GM12878 (cell line): ENCODE data around the gene POU4F3. TPM values are rescaled to one million over a fixed set of nuclear protein-coding genes. Genes with fewer than 3 reads are reported as not detected.

Source experiments
- ATAC-seq: fragments of 200-7000 bp; cut with Tn5 transposase; 3 replicates; pipeline ENCODE4 v1.9.1; 2020; ENCODE audit warnings: mild to moderate bottlenecking, moderate library complexity
- BruUV-seq: library from RNA; stranded (reverse); fragments of 400-500 nt; replicated peaks from 2 replicates; lab custom pipeline; 2021; lab: Mats Ljungman, UMichigan
- CTCF ChIA-PET: fragments of 300-600 bp; sonication (Branson Sonifier 250); formaldehyde crosslinking; extraction: SDS; loops from one replicate; lab custom pipeline; 2021; ENCODE audit warnings: inconsistent platforms; lab: Yijun Ruan, JAX
- POLR2A ChIA-PET: fragments of 350-600 bp; formaldehyde crosslinking; extraction: SDS; loops from one replicate; lab custom pipeline; 2021; ENCODE audit warnings: inconsistent platforms; lab: Charles Lee
- RAD21 ChIA-PET: fragments of 300-600 bp; sonication (Branson Sonifier 250); formaldehyde crosslinking; loops from one replicate; lab custom pipeline; 2023; ENCODE audit warnings: antibody characterized with exemption; ENCODE audit not compliant: unreplicated experiment; lab: Charles Lee
- SMC1A ChIA-PET: fragments of 300-600 bp; sonication (Branson Sonifier 250); formaldehyde crosslinking; loops from one replicate; lab custom pipeline; 2023; ENCODE audit not compliant: unreplicated experiment, uncharacterized antibody; lab: Charles Lee
- DNase-seq: peaks from one replicate; pipeline ENCODE4 v3.0.0-alpha.2; 2011; ENCODE audit warnings: low read depth, low spot score
- FAIRE-seq: peaks from 3 replicates; lab custom pipeline; 2011; peaks lifted over from hg19 to GRCh38; lab: Jason Lieb, UNC
- H2AFZ ChIP-seq: 2 replicates; pipeline ENCODE4 v1.6.0; 2011; ENCODE audit warnings: low read depth, low read length, control low read depth; ENCODE audit not compliant: control insufficient read depth
- H3K27ac ChIP-seq: 2 replicates; pipeline ENCODE4 v1.5.1; 2011; ENCODE audit warnings: control low read depth; ENCODE audit not compliant: control insufficient read depth, insufficient read depth
- H3K27me3 ChIP-seq, 2 experiments: replicated peaks in 1 of 2; 2 replicates each; pipeline versions ENCODE4 v1.6.0 to v1.6.1; 2011; ENCODE audit warnings: low read length in 1 of 2; ENCODE audit not compliant: control insufficient read depth in 2 of 2, insufficient read depth in 2 of 2
- H3K36me3 ChIP-seq, 2 experiments: 2 replicates each; pipeline ENCODE4 v1.5.1; 2011; ENCODE audit warnings: low read length in 1 of 2; ENCODE audit not compliant: control insufficient read depth in 2 of 2, insufficient read depth in 2 of 2
- H3K4me1 ChIP-seq: 2 replicates; pipeline ENCODE4 v1.6.1; 2011; ENCODE audit warnings: mild to moderate bottlenecking, low read length, moderate library complexity, mixed read lengths; ENCODE audit not compliant: control insufficient read depth, insufficient read depth
- H3K4me2 ChIP-seq: 2 replicates; pipeline ENCODE4 v1.6.0; 2011; ENCODE audit warnings: control low read depth; ENCODE audit not compliant: control insufficient read depth, insufficient read depth
- H3K4me3 ChIP-seq: fragments of 200-600 bp; sonication (generic); 2 replicates; pipeline ENCODE4 v1.5.1; 2016
- H3K79me2 ChIP-seq: 2 replicates; pipeline ENCODE4 v1.6.0; 2011; ENCODE audit warnings: low read length; ENCODE audit not compliant: control insufficient read depth, insufficient read depth
- H3K9ac ChIP-seq: 2 replicates; pipeline ENCODE4 v1.8.0; 2011; ENCODE audit warnings: low read length, control low read depth, mixed read lengths; ENCODE audit not compliant: control insufficient read depth, insufficient read depth
- H3K9me3 ChIP-seq: replicated peaks from 3 replicates; pipeline ENCODE4 v1.5.1; 2011; ENCODE audit warnings: mild to moderate bottlenecking, low read length; ENCODE audit not compliant: control insufficient read depth, insufficient read depth
- H4K20me1 ChIP-seq: 2 replicates; pipeline ENCODE4 v1.6.0; 2011; ENCODE audit not compliant: control insufficient read depth, insufficient read depth
- ESRRA ChIP-seq: IDR thresholded peaks from 2 replicates; pipeline ENCODE4 v1.6.1; 2012; ENCODE audit warnings: mild to moderate bottlenecking, low read length, improper control_type of control experiment
- GABPA ChIP-seq: IDR thresholded peaks from 2 replicates; pipeline ENCODE4 v1.6.1; 2014; ENCODE audit warnings: antibody characterized with exemption, low read depth, mild to moderate bottlenecking, inconsistent platforms
- PAX5 ChIP-seq: IDR thresholded peaks from 2 replicates; pipeline ENCODE4 v1.6.1; 2011; ENCODE audit warnings: low read depth, low read length, borderline replicate concordance
- POLR2AphosphoS2 ChIP-seq: IDR thresholded peaks from 2 replicates; pipeline ENCODE4 v1.6.1; 2011; ENCODE audit warnings: low read depth, mild to moderate bottlenecking, low read length, improper control_type of control experiment, moderate library complexity
- POLR2AphosphoS5 ChIP-seq: IDR thresholded peaks from 2 replicates; pipeline ENCODE4 v1.6.1; 2011; ENCODE audit warnings: mild to moderate bottlenecking, low read length, inconsistent platforms
- SIX5 ChIP-seq: IDR thresholded peaks from 2 replicates; pipeline ENCODE4 v1.6.1; 2011; ENCODE audit warnings: mild to moderate bottlenecking, low read depth, low read length, moderate library complexity; ENCODE audit not compliant: severe bottlenecking
- in situ Hi-C: fragments of 300-500 bp; cut with MboI; formaldehyde crosslinking; loops from 9 replicates; pipeline ENCODE4 v1.14.3; 2018; ENCODE audit warnings: mixed read lengths
- intact Hi-C: fragments of 100-400 bp; cut with micrococcal nuclease; formaldehyde crosslinking; loops from one replicate; pipeline ENCODE4 v1.14.2; 2022; ENCODE audit not compliant: unreplicated experiment
- polyA plus RNA-seq, 11 experiments: library from polyadenylated mRNA; depleted of rRNA in 4 of 11; unstranded in 6 of 11; stranded (reverse) in 5 of 11; fragments of >200 nt; fragmentation: Nextera tagmentation in 4 of 11; fragmentation: Illumina TruSeq in 1 of 11; extraction: Ambion mirVana in 4 of 11; extraction: Trizol in 1 of 11; gene quantifications; 1 replicate in 1 of 11; 2 replicates in 10 of 11; pipeline versions ENCODE4 v1.2.1 to v1.2.3, GENCODE V29; 2011 to 2016; ENCODE audit warnings: inconsistent platforms in 2 of 11, missing spikeins in 2 of 11, low read depth in 1 of 11
- total RNA-seq, 4 experiments: library from RNA; depleted of rRNA in 3 of 4; stranded (reverse); fragments of >200 nt in 3 of 4; fragmentation: Illumina TruSeq in 1 of 4; extraction: Trizol in 1 of 4; gene quantifications; 2 replicates each; pipeline versions ENCODE4 v1.2.1 to v1.2.3, GENCODE V29; 2013 to 2021
- TF ChIP-seq, protein P1 (sequence below): IDR thresholded peaks from 2 replicates; pipeline ENCODE4 v1.6.1; 2011; ENCODE audit warnings: borderline replicate concordance, low read depth, mild to moderate bottlenecking, moderate library complexity, mixed read lengths, low read length; ENCODE audit not compliant: insufficient read depth; ENCODE audit errors: extremely low read length
- TF ChIP-seq, protein P2 (sequence below): IDR thresholded peaks from 2 replicates; pipeline ENCODE4 v1.6.1; 2012; ENCODE audit warnings: improper control_type of control experiment, low read depth, low read length; ENCODE audit not compliant: insufficient replicate concordance
- TF ChIP-seq, protein P3 (sequence below): fragments of 450-650 bp; IDR thresholded peaks from 2 replicates; pipeline ENCODE4 v1.6.1; 2016; ENCODE audit warnings: mild to moderate bottlenecking, moderate library complexity, borderline replicate concordance
- TF ChIP-seq, protein P4 (sequence below): fragments of 450-650 bp; formaldehyde crosslinking; IDR thresholded peaks from 2 replicates; pipeline ENCODE4 v1.5.0; 2022; ENCODE audit warnings: mild to moderate bottlenecking, missing genetic modification characterization

The POU4F3 gene
- total and polyA plus RNA-seq, 10 of the 15 experiments (the other 5 are each of a cell fraction or from before 2014, with no cell fraction given), result 0.03 to 0.19 (median 0.08) TPM; not detected in 5

DNA sequence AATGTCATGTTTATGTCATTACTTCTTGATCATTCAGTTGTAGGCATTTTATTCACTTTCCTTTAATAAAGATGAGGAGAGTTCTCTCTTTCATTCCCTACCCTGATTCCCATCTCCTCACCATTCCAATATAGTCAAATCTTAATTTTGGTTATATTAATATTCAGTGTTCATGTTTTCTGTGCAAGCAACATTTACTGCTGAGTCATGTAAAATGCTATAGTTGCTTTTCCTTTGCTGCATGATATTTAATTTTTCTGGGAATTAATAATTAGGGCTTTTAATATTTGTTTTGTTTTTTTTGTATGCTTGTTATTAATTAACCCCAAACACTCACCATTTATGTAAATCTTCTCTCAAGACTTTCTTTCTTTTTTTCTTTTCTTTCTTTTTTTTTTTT, 18.5 kb downstream of the POU4F3 start:
- in situ Hi-C loops (no loop called here), intact Hi-C loops (no loop called here)
- no TSS peak for BruUV-seq
- Histone ChIP-seq H3K4me2 (no peak overlapping the region), H4K20me1 (no peaks in the 10 kb centered on the region), H3K36me3 (no peaks in the 10 kb centered on the region), H3K9me3 (no peaks in the 10 kb centered on the region), H3K4me1 (no peaks in the 10 kb centered on the region), H3K79me2 (no peaks in the 10 kb centered on the region), H3K27me3 (peaks cover 0 to 1% of the 10 kb centered on the region in 2 experiments; a peak in 1 of 4 replicates), H2AFZ (no peak overlapping the region), H3K4me3 (no peak overlapping the region), H3K27ac (no peak overlapping the region), H3K9ac (no peak overlapping the region)
- RAD21 ChIA-PET, result no interaction called here
- SMC1A ChIA-PET, result no interaction called here
- ATAC-seq (no peak), FAIRE-seq (no peak), DNase-seq (no peak)
- CTCF ChIA-PET, result no interaction called here
- POLR2A ChIA-PET, result interaction anchor here (0.6 kb wide), 1 partner anchor 1126 kb away, joined by 3 read pairs; no protein-coding TSS in a partner anchor
- TF ChIP-seq, protein P1, sequence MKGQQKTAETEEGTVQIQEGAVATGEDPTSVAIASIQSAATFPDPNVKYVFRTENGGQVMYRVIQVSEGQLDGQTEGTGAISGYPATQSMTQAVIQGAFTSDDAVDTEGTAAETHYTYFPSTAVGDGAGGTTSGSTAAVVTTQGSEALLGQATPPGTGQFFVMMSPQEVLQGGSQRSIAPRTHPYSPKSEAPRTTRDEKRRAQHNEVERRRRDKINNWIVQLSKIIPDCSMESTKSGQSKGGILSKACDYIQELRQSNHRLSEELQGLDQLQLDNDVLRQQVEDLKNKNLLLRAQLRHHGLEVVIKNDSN, result no peak
- TF ChIP-seq, protein P2, sequence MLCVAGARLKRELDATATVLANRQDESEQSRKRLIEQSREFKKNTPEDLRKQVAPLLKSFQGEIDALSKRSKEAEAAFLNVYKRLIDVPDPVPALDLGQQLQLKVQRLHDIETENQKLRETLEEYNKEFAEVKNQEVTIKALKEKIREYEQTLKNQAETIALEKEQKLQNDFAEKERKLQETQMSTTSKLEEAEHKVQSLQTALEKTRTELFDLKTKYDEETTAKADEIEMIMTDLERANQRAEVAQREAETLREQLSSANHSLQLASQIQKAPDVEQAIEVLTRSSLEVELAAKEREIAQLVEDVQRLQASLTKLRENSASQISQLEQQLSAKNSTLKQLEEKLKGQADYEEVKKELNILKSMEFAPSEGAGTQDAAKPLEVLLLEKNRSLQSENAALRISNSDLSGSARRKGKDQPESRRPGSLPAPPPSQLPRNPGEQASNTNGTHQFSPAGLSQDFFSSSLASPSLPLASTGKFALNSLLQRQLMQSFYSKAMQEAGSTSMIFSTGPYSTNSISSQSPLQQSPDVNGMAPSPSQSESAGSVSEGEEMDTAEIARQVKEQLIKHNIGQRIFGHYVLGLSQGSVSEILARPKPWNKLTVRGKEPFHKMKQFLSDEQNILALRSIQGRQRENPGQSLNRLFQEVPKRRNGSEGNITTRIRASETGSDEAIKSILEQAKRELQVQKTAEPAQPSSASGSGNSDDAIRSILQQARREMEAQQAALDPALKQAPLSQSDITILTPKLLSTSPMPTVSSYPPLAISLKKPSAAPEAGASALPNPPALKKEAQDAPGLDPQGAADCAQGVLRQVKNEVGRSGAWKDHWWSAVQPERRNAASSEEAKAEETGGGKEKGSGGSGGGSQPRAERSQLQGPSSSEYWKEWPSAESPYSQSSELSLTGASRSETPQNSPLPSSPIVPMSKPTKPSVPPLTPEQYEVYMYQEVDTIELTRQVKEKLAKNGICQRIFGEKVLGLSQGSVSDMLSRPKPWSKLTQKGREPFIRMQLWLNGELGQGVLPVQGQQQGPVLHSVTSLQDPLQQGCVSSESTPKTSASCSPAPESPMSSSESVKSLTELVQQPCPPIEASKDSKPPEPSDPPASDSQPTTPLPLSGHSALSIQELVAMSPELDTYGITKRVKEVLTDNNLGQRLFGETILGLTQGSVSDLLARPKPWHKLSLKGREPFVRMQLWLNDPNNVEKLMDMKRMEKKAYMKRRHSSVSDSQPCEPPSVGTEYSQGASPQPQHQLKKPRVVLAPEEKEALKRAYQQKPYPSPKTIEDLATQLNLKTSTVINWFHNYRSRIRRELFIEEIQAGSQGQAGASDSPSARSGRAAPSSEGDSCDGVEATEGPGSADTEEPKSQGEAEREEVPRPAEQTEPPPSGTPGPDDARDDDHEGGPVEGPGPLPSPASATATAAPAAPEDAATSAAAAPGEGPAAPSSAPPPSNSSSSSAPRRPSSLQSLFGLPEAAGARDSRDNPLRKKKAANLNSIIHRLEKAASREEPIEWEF, result no peak
- TF ChIP-seq POLR2AphosphoS2 (no peak), GABPA (no peak), POLR2AphosphoS5 (no peak), PAX5 (no peak), ESRRA (no peak), SIX5 (no peak)
- TF ChIP-seq, protein P3, sequence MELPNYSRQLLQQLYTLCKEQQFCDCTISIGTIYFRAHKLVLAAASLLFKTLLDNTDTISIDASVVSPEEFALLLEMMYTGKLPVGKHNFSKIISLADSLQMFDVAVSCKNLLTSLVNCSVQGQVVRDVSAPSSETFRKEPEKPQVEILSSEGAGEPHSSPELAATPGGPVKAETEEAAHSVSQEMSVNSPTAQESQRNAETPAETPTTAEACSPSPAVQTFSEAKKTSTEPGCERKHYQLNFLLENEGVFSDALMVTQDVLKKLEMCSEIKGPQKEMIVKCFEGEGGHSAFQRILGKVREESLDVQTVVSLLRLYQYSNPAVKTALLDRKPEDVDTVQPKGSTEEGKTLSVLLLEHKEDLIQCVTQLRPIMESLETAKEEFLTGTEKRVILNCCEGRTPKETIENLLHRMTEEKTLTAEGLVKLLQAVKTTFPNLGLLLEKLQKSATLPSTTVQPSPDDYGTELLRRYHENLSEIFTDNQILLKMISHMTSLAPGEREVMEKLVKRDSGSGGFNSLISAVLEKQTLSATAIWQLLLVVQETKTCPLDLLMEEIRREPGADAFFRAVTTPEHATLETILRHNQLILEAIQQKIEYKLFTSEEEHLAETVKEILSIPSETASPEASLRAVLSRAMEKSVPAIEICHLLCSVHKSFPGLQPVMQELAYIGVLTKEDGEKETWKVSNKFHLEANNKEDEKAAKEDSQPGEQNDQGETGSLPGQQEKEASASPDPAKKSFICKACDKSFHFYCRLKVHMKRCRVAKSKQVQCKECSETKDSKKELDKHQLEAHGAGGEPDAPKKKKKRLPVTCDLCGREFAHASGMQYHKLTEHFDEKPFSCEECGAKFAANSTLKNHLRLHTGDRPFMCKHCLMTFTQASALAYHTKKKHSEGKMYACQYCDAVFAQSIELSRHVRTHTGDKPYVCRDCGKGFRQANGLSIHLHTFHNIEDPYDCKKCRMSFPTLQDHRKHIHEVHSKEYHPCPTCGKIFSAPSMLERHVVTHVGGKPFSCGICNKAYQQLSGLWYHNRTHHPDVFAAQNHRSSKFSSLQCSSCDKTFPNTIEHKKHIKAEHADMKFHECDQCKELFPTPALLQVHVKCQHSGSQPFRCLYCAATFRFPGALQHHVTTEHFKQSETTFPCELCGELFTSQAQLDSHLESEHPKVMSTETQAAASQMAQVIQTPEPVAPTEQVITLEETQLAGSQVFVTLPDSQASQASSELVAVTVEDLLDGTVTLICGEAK, result no peak
- TF ChIP-seq, protein P4, sequence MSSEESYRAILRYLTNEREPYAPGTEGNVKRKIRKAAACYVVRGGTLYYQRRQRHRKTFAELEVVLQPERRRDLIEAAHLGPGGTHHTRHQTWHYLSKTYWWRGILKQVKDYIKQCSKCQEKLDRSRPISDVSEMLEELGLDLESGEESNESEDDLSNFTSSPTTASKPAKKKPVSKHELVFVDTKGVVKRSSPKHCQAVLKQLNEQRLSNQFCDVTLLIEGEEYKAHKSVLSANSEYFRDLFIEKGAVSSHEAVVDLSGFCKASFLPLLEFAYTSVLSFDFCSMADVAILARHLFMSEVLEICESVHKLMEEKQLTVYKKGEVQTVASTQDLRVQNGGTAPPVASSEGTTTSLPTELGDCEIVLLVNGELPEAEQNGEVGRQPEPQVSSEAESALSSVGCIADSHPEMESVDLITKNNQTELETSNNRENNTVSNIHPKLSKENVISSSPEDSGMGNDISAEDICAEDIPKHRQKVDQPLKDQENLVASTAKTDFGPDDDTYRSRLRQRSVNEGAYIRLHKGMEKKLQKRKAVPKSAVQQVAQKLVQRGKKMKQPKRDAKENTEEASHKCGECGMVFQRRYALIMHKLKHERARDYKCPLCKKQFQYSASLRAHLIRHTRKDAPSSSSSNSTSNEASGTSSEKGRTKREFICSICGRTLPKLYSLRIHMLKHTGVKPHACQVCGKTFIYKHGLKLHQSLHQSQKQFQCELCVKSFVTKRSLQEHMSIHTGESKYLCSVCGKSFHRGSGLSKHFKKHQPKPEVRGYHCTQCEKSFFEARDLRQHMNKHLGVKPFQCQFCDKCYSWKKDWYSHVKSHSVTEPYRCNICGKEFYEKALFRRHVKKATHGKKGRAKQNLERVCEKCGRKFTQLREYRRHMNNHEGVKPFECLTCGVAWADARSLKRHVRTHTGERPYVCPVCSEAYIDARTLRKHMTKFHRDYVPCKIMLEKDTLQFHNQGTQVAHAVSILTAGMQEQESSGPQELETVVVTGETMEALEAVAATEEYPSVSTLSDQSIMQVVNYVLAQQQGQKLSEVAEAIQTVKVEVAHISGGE (CRISPR knock-in tag), result no peak
